ENCODE results near the gene EMILIN2.
A peak's percentile ranks its signal among the peaks of the same experiment; 100 is the strongest.
"Not testable (repeated sequence)": the region's sequence is repeated elsewhere in the genome, so short reads cannot be mapped to it uniquely, and the experiment has no call there.

EMILIN2 gene

DNA sequence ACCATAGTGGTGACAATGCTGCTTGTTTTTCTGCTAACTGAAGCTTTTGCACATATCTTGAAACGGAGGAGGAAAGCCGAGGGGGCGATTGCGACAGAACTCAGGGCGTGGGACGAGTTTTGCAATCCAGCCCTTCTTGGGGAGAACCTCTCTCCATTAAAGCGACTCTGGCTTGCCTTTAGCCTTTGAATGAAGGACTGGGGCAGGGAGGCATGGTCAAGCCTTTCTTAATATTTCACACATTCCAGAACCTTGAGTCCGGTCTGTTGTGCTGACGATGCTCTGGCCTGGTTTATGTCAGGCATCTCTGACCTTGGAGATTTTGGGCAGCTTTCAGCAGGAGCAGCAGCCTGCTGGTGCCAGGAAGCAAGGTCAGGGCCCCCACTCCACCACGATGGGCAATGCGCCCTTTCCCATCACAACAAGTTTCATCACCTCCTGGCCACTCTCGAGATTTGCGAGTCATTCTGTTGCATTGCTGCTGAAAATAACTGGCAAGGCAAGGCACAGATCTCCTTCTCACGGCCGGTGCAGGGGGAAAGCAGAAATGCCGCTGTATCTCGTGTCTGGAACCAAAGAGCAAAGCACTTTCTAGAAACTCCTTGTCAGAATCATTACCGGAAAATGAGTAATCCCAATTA lies 10.8 kb downstream of the EMILIN2 start:
- DNase-seq = peak; percentile 57
- no peak overlapping the region for H2BK15ac ChIP-seq (replicated peaks; ENCODE audit: low read depth)
- no peak overlapping the region for H3K27ac ChIP-seq (ENCODE audit: low read depth, low read length)
- no peak overlapping the region for H3K4me3 ChIP-seq (ENCODE audit: low read length)
- no peak overlapping the region for H2BK120ac ChIP-seq (ENCODE audit: low read depth, low read length)
- H3K36me3 ChIP-seq (ENCODE audit: control insufficient read depth, insufficient read depth, low read length) = no peaks in the 10 kb centered on the region
- H3K18ac ChIP-seq (ENCODE audit: low read length) = no peak overlapping the region
- H4K5ac ChIP-seq (ENCODE audit: low read length) = no peak overlapping the region
- H3K9ac ChIP-seq (ENCODE audit: low read length) = no peak overlapping the region
- no CpG with 5 or more reads among the region's 18 CpGs for WGBS (ENCODE audit: extremely low coverage, insufficient coverage, low lambda C conversion rate)
- no peak overlapping the region for H3K4me2 ChIP-seq (ENCODE audit: low read length)
- no peaks in the 10 kb centered on the region for H3K4me1 ChIP-seq (ENCODE audit: control insufficient read depth, low read depth, low read length)
- H3K79me2 ChIP-seq (ENCODE audit: control insufficient read depth, insufficient read depth, low read length) = no peaks in the 10 kb centered on the region
- H4K8ac ChIP-seq (ENCODE audit: low read depth, low read length) = no peak overlapping the region
- no peak overlapping the region for H3K4ac ChIP-seq (ENCODE audit: low read depth, low read length)
- no peak overlapping the region for H3K56ac ChIP-seq (ENCODE audit: low read length)
- H2AK5ac ChIP-seq (ENCODE audit: low read length) = no peak overlapping the region
- no peaks in the 10 kb centered on the region for H3K27me3 ChIP-seq (ENCODE audit: insufficient read depth, low read length, poor library complexity)
- H3K79me1 ChIP-seq (ENCODE audit: low read length) = no peaks in the 10 kb centered on the region
- no peak overlapping the region for H3K23ac ChIP-seq (ENCODE audit: low read length)
- H2BK5ac ChIP-seq (ENCODE audit: low read length) = no peak overlapping the region

DNA sequence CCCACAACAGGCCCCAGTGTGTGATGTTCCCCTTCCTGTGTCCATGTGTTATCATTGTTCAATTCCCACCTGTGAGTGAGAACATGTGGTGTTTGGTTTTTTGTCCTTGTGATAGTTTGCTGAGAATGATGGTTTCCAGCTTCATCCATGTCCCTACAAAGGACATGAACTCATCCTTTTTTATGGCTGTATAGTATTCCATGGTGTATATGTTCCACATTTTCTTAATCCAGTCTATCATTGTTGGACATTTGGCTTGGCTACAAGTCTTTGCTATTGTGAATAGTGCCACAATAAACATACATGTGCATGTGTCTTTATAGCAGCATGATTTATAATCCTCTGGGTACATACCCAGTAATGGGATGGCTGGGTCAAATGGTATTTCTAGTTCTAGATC lies 13.6 kb downstream of the EMILIN2 start:
- H3K23ac ChIP-seq (ENCODE audit: low read length); H3K4me1 ChIP-seq (ENCODE audit: control insufficient read depth, low read depth, low read length); H2BK120ac ChIP-seq (ENCODE audit: low read depth, low read length); H2AK5ac ChIP-seq (ENCODE audit: low read length); H3K79me2 ChIP-seq (ENCODE audit: control insufficient read depth, insufficient read depth, low read length); H3K27me3 ChIP-seq (ENCODE audit: insufficient read depth, low read length, poor library complexity); H3K27ac ChIP-seq (ENCODE audit: low read depth, low read length); DNase-seq; H3K4me2 ChIP-seq (ENCODE audit: low read length); H2BK5ac ChIP-seq (ENCODE audit: low read length); H3K9ac ChIP-seq (ENCODE audit: low read length); H3K36me3 ChIP-seq (ENCODE audit: control insufficient read depth, insufficient read depth, low read length); H4K5ac ChIP-seq (ENCODE audit: low read length); H3K4me3 ChIP-seq (ENCODE audit: low read length); H4K8ac ChIP-seq (ENCODE audit: low read depth, low read length); H2BK15ac ChIP-seq (replicated peaks; ENCODE audit: low read depth); H3K18ac ChIP-seq (ENCODE audit: low read length); H3K4ac ChIP-seq (ENCODE audit: low read depth, low read length); H3K56ac ChIP-seq (ENCODE audit: low read length); H3K79me1 ChIP-seq (ENCODE audit: low read length): not testable (repeated sequence)

- H2BK15ac ChIP-seq (replicated peaks; ENCODE audit: low read depth); H2BK120ac ChIP-seq (ENCODE audit: low read depth, low read length); H3K27ac ChIP-seq (ENCODE audit: low read depth, low read length); H3K27me3 ChIP-seq (ENCODE audit: insufficient read depth, low read length, poor library complexity); H2AK5ac ChIP-seq (ENCODE audit: low read length); H4K8ac ChIP-seq (ENCODE audit: low read depth, low read length); H3K36me3 ChIP-seq (ENCODE audit: control insufficient read depth, insufficient read depth, low read length); H3K23ac ChIP-seq (ENCODE audit: low read length); H3K18ac ChIP-seq (ENCODE audit: low read length); H3K4me3 ChIP-seq (ENCODE audit: low read length); H3K4me1 ChIP-seq (ENCODE audit: control insufficient read depth, low read depth, low read length); H2BK5ac ChIP-seq (ENCODE audit: low read length); H3K79me1 ChIP-seq (ENCODE audit: low read length); DNase-seq; H4K5ac ChIP-seq (ENCODE audit: low read length); H3K9ac ChIP-seq (ENCODE audit: low read length); H3K79me2 ChIP-seq (ENCODE audit: control insufficient read depth, insufficient read depth, low read length); H3K56ac ChIP-seq (ENCODE audit: low read length); H3K4me2 ChIP-seq (ENCODE audit: low read length); H3K4ac ChIP-seq (ENCODE audit: low read depth, low read length): not testable (repeated sequence)
- WGBS (ENCODE audit: extremely low coverage, insufficient coverage, low lambda C conversion rate) = no CpG with 5 or more reads among the region's 1 CpG
Observed at GRCh38 chr18:2863997-2864396, 17.2 kb downstream of the EMILIN2 start.

DNA sequence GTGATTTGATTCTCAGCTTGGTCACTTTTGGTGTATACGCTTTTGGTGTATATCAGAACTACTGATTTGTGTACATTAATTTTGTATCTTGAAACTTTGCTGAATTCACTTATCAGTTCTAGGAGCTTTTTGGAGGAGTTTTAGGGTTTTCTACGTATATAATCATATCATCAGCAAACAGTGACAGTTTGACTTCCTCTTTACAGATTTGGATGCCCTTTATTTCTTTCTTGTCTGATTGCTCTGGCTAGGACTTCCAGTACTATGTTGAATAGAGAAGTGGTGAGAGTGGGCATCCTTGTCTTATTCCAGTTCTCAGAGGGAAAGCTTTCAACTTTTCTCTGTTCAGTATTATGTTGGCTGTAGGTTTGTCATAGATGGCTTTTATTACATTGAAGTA lies 19.7 kb downstream of the EMILIN2 start:
- DNase-seq; H3K79me1 ChIP-seq (ENCODE audit: low read length); H3K23ac ChIP-seq (ENCODE audit: low read length); H4K8ac ChIP-seq (ENCODE audit: low read depth, low read length); H3K79me2 ChIP-seq (ENCODE audit: control insufficient read depth, insufficient read depth, low read length); H3K27ac ChIP-seq (ENCODE audit: low read depth, low read length); H2BK120ac ChIP-seq (ENCODE audit: low read depth, low read length); H3K56ac ChIP-seq (ENCODE audit: low read length); H3K4me3 ChIP-seq (ENCODE audit: low read length); H2BK5ac ChIP-seq (ENCODE audit: low read length); H3K4me1 ChIP-seq (ENCODE audit: control insufficient read depth, low read depth, low read length); H3K27me3 ChIP-seq (ENCODE audit: insufficient read depth, low read length, poor library complexity); H3K18ac ChIP-seq (ENCODE audit: low read length); H3K36me3 ChIP-seq (ENCODE audit: control insufficient read depth, insufficient read depth, low read length); H2AK5ac ChIP-seq (ENCODE audit: low read length); H3K4me2 ChIP-seq (ENCODE audit: low read length); H3K9ac ChIP-seq (ENCODE audit: low read length); H3K4ac ChIP-seq (ENCODE audit: low read depth, low read length); H4K5ac ChIP-seq (ENCODE audit: low read length); H2BK15ac ChIP-seq (replicated peaks; ENCODE audit: low read depth): not testable (repeated sequence)
- no CpG with 5 or more reads among the region's 2 CpGs for WGBS (ENCODE audit: extremely low coverage, insufficient coverage, low lambda C conversion rate)

DNA sequence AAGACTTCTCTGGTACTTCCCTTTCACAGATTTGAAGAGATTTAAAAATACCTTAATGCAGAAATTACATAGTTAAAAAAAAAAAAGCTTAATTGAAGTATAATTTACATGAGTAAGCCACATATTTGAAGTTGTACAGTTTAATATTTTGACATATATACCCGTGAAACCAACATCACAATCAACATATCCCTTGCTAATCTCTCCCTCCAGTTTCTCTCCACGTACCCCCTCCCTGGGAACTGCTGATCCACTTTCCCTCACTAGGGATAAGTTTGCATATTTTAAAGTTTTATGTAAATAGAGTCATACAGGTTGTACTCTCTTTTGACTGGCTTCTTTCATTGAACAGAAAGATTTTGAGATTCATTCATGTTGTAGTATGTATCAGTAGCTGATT lies 22.4 kb downstream of the EMILIN2 start:
- no peaks in the 10 kb centered on the region for H3K79me1 ChIP-seq (ENCODE audit: low read length)
- H3K4me2 ChIP-seq (ENCODE audit: low read length) = no peak overlapping the region
- H3K36me3 ChIP-seq (ENCODE audit: control insufficient read depth, insufficient read depth, low read length) = no peaks in the 10 kb centered on the region
- H3K4me1 ChIP-seq (ENCODE audit: control insufficient read depth, low read depth, low read length) = no peaks in the 10 kb centered on the region
- no peak overlapping the region for H4K8ac ChIP-seq (ENCODE audit: low read depth, low read length)
- H3K9ac ChIP-seq (ENCODE audit: low read length) = no peak overlapping the region
- DNase-seq = no peak
- no peak overlapping the region for H2BK15ac ChIP-seq (replicated peaks; ENCODE audit: low read depth)
- H3K27ac ChIP-seq (ENCODE audit: low read depth, low read length) = no peak overlapping the region
- H3K18ac ChIP-seq (ENCODE audit: low read length) = no peak overlapping the region
- H3K27me3 ChIP-seq (ENCODE audit: insufficient read depth, low read length, poor library complexity) = no peaks in the 10 kb centered on the region
- H3K23ac ChIP-seq (ENCODE audit: low read length) = no peak overlapping the region
- no peak overlapping the region for H3K4me3 ChIP-seq (ENCODE audit: low read length)
- H3K56ac ChIP-seq (ENCODE audit: low read length) = no peak overlapping the region
- no peaks in the 10 kb centered on the region for H3K79me2 ChIP-seq (ENCODE audit: control insufficient read depth, insufficient read depth, low read length)
- H4K5ac ChIP-seq (ENCODE audit: low read length) = no peak overlapping the region
- no CpG with 5 or more reads among the region's 2 CpGs for WGBS (ENCODE audit: extremely low coverage, insufficient coverage, low lambda C conversion rate)
- no peak overlapping the region for H2AK5ac ChIP-seq (ENCODE audit: low read length)
- H2BK120ac ChIP-seq (ENCODE audit: low read depth, low read length) = no peak overlapping the region
- no peak overlapping the region for H3K4ac ChIP-seq (ENCODE audit: low read depth, low read length)
- no peak overlapping the region for H2BK5ac ChIP-seq (ENCODE audit: low read length)

DNA sequence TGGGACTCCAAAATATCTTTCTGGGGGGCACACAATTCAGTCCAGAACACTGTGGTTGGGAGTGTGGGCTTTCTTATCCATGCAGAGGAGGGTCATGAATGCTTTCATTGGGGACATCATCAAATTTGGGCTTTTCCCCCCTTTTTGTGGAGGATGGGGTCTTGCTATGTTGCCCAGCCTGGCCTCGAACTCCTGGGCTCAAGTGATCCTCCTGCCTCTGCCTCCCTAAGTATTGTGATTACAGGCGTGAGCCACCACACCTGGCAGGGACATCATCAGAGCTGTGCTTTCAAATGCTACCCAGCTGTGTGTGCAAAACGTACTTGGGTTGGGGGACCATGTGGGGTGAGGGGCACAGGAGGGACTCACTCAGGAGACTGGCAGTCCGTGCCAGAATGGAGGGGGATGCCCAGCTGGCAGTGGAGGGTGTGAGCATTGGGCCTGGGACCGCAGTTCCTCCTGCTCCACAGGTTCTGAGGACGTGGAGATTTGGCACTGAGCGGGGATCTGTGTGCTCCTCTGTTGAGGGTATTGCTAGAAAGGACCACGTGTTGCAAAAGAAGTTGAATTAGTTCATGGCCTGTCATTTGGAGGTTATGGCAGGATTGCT lies 24.4 kb downstream of the EMILIN2 start:
- H3K4ac ChIP-seq (ENCODE audit: low read depth, low read length) = no peak overlapping the region
- H3K36me3 ChIP-seq (ENCODE audit: control insufficient read depth, insufficient read depth, low read length) = no peaks in the 10 kb centered on the region
- no peak overlapping the region for H3K56ac ChIP-seq (ENCODE audit: low read length)
- DNase-seq = no peak
- no peak overlapping the region for H3K23ac ChIP-seq (ENCODE audit: low read length)
- no peak overlapping the region for H2BK5ac ChIP-seq (ENCODE audit: low read length)
- H3K27me3 ChIP-seq (ENCODE audit: insufficient read depth, low read length, poor library complexity) = no peaks in the 10 kb centered on the region
- no peak overlapping the region for H2BK120ac ChIP-seq (ENCODE audit: low read depth, low read length)
- H4K8ac ChIP-seq (ENCODE audit: low read depth, low read length) = no peak overlapping the region
- no peak overlapping the region for H2AK5ac ChIP-seq (ENCODE audit: low read length)
- H3K4me1 ChIP-seq (ENCODE audit: control insufficient read depth, low read depth, low read length) = no peaks in the 10 kb centered on the region
- no CpG with 5 or more reads among the region's 8 CpGs for whole genome bisulfite sequencing (ENCODE audit: extremely low coverage, insufficient coverage, low lambda C conversion rate)
- H3K18ac ChIP-seq (ENCODE audit: low read length) = no peak overlapping the region
- no peak overlapping the region for H3K27ac ChIP-seq (ENCODE audit: low read depth, low read length)
- no peak overlapping the region for H2BK15ac ChIP-seq (replicated peaks; ENCODE audit: low read depth)
- H3K79me1 ChIP-seq (ENCODE audit: low read length) = no peaks in the 10 kb centered on the region
- no peak overlapping the region for H4K5ac ChIP-seq (ENCODE audit: low read length)
- H3K4me3 ChIP-seq (ENCODE audit: low read length) = no peak overlapping the region
- H3K9ac ChIP-seq (ENCODE audit: low read length) = no peak overlapping the region
- no peaks in the 10 kb centered on the region for H3K79me2 ChIP-seq (ENCODE audit: control insufficient read depth, insufficient read depth, low read length)
- no peak overlapping the region for H3K4me2 ChIP-seq (ENCODE audit: low read length)

Measured in mesendoderm (in vitro differentiated cells).